ENCODE results near the gene CDON.

DNA sequence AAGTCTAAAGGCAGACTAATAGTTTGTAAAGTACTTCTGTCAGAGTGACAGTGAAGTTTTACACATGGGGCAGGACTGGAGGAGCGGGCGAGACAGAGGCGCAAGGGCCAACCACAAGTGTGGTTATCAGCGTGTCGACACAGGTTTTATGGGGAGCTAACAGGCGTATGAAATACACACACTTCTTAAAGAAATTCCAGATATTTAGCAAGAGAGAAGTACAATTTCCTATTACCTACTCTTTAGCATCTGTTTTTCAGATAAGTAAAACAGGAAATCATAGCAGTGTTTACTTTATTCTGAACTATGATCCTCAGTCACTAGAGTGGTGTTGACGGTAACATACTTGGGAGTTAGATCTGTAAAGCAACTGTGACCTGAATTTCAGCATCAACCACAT lies 94.3 kb downstream of the CDON start:
- TF ChIP-seq CREB1 (IDR thresholded peaks at IDR 0.05; ENCODE audit: low read depth) (no peak), TAF1 (IDR thresholded peaks at IDR 0.05; ENCODE audit: low read depth) (no peak), TCF12 (IDR thresholded peaks at IDR 0.05; ENCODE audit: low read depth) (no peak), CEBPB (IDR thresholded peaks at IDR 0.05) (no peak), ZBTB7A (IDR thresholded peaks at IDR 0.05; ENCODE audit: low read depth) (no peak), EP300 (IDR thresholded peaks at IDR 0.05; ENCODE audit: borderline replicate concordance) (no peak), RAD21 (IDR thresholded peaks at IDR 0.05; ENCODE audit: low read depth) (no peak), EGR1 (IDR thresholded peaks at IDR 0.05) (no peak), TEAD4 (IDR thresholded peaks at IDR 0.05) (no peak), YY1 (IDR thresholded peaks at IDR 0.05; ENCODE audit: low read depth) (no peak), FOXM1 (IDR thresholded peaks at IDR 0.05; ENCODE audit: borderline replicate concordance, low read depth) (no peak)
- TF ChIP-seq, protein P1, sequence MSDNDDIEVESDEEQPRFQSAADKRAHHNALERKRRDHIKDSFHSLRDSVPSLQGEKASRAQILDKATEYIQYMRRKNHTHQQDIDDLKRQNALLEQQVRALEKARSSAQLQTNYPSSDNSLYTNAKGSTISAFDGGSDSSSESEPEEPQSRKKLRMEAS (IDR thresholded peaks at IDR 0.05) = no peak
- TF ChIP-seq, protein P2, sequence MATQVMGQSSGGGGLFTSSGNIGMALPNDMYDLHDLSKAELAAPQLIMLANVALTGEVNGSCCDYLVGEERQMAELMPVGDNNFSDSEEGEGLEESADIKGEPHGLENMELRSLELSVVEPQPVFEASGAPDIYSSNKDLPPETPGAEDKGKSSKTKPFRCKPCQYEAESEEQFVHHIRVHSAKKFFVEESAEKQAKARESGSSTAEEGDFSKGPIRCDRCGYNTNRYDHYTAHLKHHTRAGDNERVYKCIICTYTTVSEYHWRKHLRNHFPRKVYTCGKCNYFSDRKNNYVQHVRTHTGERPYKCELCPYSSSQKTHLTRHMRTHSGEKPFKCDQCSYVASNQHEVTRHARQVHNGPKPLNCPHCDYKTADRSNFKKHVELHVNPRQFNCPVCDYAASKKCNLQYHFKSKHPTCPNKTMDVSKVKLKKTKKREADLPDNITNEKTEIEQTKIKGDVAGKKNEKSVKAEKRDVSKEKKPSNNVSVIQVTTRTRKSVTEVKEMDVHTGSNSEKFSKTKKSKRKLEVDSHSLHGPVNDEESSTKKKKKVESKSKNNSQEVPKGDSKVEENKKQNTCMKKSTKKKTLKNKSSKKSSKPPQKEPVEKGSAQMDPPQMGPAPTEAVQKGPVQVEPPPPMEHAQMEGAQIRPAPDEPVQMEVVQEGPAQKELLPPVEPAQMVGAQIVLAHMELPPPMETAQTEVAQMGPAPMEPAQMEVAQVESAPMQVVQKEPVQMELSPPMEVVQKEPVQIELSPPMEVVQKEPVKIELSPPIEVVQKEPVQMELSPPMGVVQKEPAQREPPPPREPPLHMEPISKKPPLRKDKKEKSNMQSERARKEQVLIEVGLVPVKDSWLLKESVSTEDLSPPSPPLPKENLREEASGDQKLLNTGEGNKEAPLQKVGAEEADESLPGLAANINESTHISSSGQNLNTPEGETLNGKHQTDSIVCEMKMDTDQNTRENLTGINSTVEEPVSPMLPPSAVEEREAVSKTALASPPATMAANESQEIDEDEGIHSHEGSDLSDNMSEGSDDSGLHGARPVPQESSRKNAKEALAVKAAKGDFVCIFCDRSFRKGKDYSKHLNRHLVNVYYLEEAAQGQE (IDR thresholded peaks at IDR 0.05; ENCODE audit: low read depth) = no peak

Data from Ishikawa (cell line).